H1 (cell line): ENCODE results near the gene NRXN3. TPM values are rescaled to one million over a fixed set of nuclear protein-coding genes. Genes with fewer than 3 reads are reported as not detected.

Experiments used
- CTCF ChIA-PET: fragments of 300-600 bp; sonication (Branson Sonifier 250); formaldehyde crosslinking; loops from one replicate; lab custom pipeline; 2021; ENCODE audit not compliant: partially characterized antibody; lab: Charles Lee
- POLR2A ChIA-PET: fragments of 300-600 bp; sonication (Branson Sonifier 250); formaldehyde crosslinking; loops from one replicate; lab custom pipeline; 2021; ENCODE audit warnings: inconsistent platforms; ENCODE audit not compliant: partially characterized antibody; lab: Charles Lee
- DNase-seq, 2 experiments: peaks; one replicate each; pipeline versions ENCODE4 v3.0.0 to v3.0.0-alpha.2; 2010 to 2022; ENCODE audit warnings: low spot score in 2 of 2, low read depth in 1 of 2, mixed read lengths in 1 of 2
- FAIRE-seq: peaks from 2 replicates; lab custom pipeline; 2011; peaks lifted over from hg19 to GRCh38; lab: Jason Lieb, UNC
- H2AFZ ChIP-seq: 2 replicates; pipeline ENCODE4 v1.8.1; 2012; ENCODE audit warnings: low read length, inconsistent platforms
- H2AK5ac ChIP-seq: 2 replicates; pipeline ENCODE4 v1.6.1; 2013; ENCODE audit warnings: low read depth, low read length
- H2BK120ac ChIP-seq: replicated peaks from 2 replicates; pipeline ENCODE3; 2013; ENCODE audit warnings: low read depth, low read length, inconsistent platforms
- H2BK12ac ChIP-seq: 2 replicates; pipeline ENCODE4 v1.6.1; 2013; ENCODE audit warnings: low read depth, low read length
- H2BK15ac ChIP-seq: 2 replicates; pipeline ENCODE4 v1.6.1; 2013; ENCODE audit warnings: low read length
- H2BK20ac ChIP-seq: 2 replicates; pipeline ENCODE4 v1.6.1; 2013; ENCODE audit warnings: low read length
- H2BK5ac ChIP-seq: 2 replicates; pipeline ENCODE4 v1.6.1; 2013; ENCODE audit warnings: low read depth, low read length
- H3K14ac ChIP-seq: 2 replicates; pipeline ENCODE4 v1.6.1; 2013; ENCODE audit warnings: inconsistent platforms; ENCODE audit not compliant: insufficient read length
- H3K18ac ChIP-seq: 2 replicates; pipeline ENCODE4 v1.6.1; 2013; ENCODE audit warnings: low read length; ENCODE audit errors: extremely low read depth
- H3K23ac ChIP-seq: 2 replicates; pipeline ENCODE4 v1.6.1; 2013; ENCODE audit warnings: inconsistent platforms; ENCODE audit not compliant: insufficient read length
- H3K23me2 ChIP-seq: 2 replicates; pipeline ENCODE4 v1.6.1; 2013; ENCODE audit warnings: low read depth, low read length
- H3K27ac ChIP-seq: 2 replicates; pipeline ENCODE4 v1.6.1; 2011; ENCODE audit warnings: low read depth, low read length, inconsistent platforms
- H3K27me3 ChIP-seq, 4 experiments: replicated peaks in 1 of 4; 1 replicate in 1 of 4; 2 replicates in 3 of 4; pipeline versions ENCODE4 v1.6.1 to v1.8.1; 2011 to 2013; ENCODE audit warnings: low read length in 3 of 4, mild to moderate bottlenecking in 3 of 4, inconsistent platforms in 2 of 4, mixed read lengths in 2 of 4, moderate library complexity in 1 of 4; ENCODE audit not compliant: control insufficient read depth in 3 of 4, insufficient read depth in 3 of 4; ENCODE audit errors: extremely low read depth in 1 of 4
- H3K36me3 ChIP-seq, 4 experiments: 2 replicates each; pipeline versions ENCODE4 v1.6.1 to v1.8.1; 2011 to 2013; ENCODE audit warnings: mild to moderate bottlenecking in 4 of 4, low read length in 3 of 4, moderate library complexity in 2 of 4, control low read depth in 1 of 4, inconsistent platforms in 1 of 4; ENCODE audit not compliant: insufficient read depth in 4 of 4, control insufficient read depth in 2 of 4
- H3K4ac ChIP-seq: replicated peaks from 2 replicates; pipeline ENCODE3; 2013; ENCODE audit warnings: low read length, low read depth, mixed read lengths, inconsistent platforms; ENCODE audit not compliant: insufficient read length
- H3K4me1 ChIP-seq, 4 experiments: replicated peaks in 1 of 4; 1 replicate in 1 of 4; 2 replicates in 3 of 4; pipeline versions ENCODE4 v1.6.1 to v1.8.1; 2011 to 2013; ENCODE audit warnings: low read length in 3 of 4, inconsistent platforms in 2 of 4, mixed read lengths in 1 of 4; ENCODE audit not compliant: insufficient read depth in 4 of 4, control insufficient read depth in 3 of 4
- H3K4me2 ChIP-seq, 2 experiments: 2 replicates each; pipeline versions ENCODE4 v1.6.1 to v1.8.1; 2011 to 2013; ENCODE audit warnings: low read depth in 2 of 2, low read length in 2 of 2, control low read depth in 1 of 2, inconsistent platforms in 1 of 2, mild to moderate bottlenecking in 1 of 2; ENCODE audit not compliant: insufficient read depth in 1 of 2
- H3K4me3 ChIP-seq, 4 experiments: fragments of 200-600, 300-600 bp in 1 of 4; sonication (generic), shearing (Covaris generic), sonication (Bioruptor Twin) in 1 of 4; 2 replicates each; pipeline versions ENCODE4 v1.5.1 to v1.8.1; 2011 to 2016; ENCODE audit warnings: low read length in 4 of 4, low read depth in 3 of 4, control low read depth in 2 of 4, inconsistent platforms in 2 of 4, mild to moderate bottlenecking in 2 of 4, mixed read lengths in 1 of 4, moderate library complexity in 1 of 4; ENCODE audit not compliant: insufficient read depth in 2 of 4; ENCODE audit errors: extremely low read depth in 1 of 4
- H3K56ac ChIP-seq: replicated peaks from 2 replicates; pipeline ENCODE3; 2013; ENCODE audit warnings: low read depth, mild to moderate bottlenecking, mixed read lengths, low read length, inconsistent platforms; ENCODE audit not compliant: insufficient read length
- H3K79me1 ChIP-seq: 2 replicates; pipeline ENCODE4 v1.6.1; 2013; ENCODE audit warnings: low read depth, low read length, control low read depth
- H3K79me2 ChIP-seq, 2 experiments: 2 replicates each; pipeline versions ENCODE4 v1.6.1 to v1.8.1; 2012 to 2013; ENCODE audit warnings: low read length in 2 of 2, mild to moderate bottlenecking in 2 of 2, inconsistent platforms in 1 of 2; ENCODE audit not compliant: insufficient read depth in 2 of 2, control insufficient read depth in 1 of 2
- H3K9ac ChIP-seq, 4 experiments: replicated peaks in 1 of 4; 1 replicate in 1 of 4; 2 replicates in 3 of 4; pipeline versions ENCODE4 v1.6.1 to v1.8.1; 2011 to 2013; ENCODE audit warnings: low read depth in 3 of 4, low read length in 3 of 4, control low read depth in 2 of 4, mild to moderate bottlenecking in 2 of 4, moderate library complexity in 2 of 4, inconsistent platforms in 1 of 4; ENCODE audit errors: extremely low read depth in 1 of 4
- H3K9me3 ChIP-seq, 2 experiments: 2 replicates each; pipeline versions ENCODE4 v1.6.1 to v1.8.1; 2012 to 2013; ENCODE audit warnings: mild to moderate bottlenecking in 2 of 2, moderate library complexity in 2 of 2, control low read depth in 1 of 2, inconsistent platforms in 1 of 2, low read depth in 1 of 2, low read length in 1 of 2, mixed read lengths in 1 of 2; ENCODE audit not compliant: insufficient read depth in 2 of 2
- H4K20me1 ChIP-seq, 2 experiments: replicated peaks in 1 of 2; 2 replicates each; pipeline versions ENCODE3 to v1.8.1; 2011 to 2013; ENCODE audit warnings: inconsistent platforms in 2 of 2, low read length in 2 of 2, mild to moderate bottlenecking in 1 of 2; ENCODE audit not compliant: insufficient read depth in 2 of 2, control insufficient read depth in 1 of 2
- H4K5ac ChIP-seq: 2 replicates; pipeline ENCODE4 v1.6.1; 2013; ENCODE audit warnings: low read length, low read depth, mixed read lengths, inconsistent platforms; ENCODE audit not compliant: insufficient read length
- H4K8ac ChIP-seq: 2 replicates; pipeline ENCODE4 v1.8.0; 2013; ENCODE audit warnings: mild to moderate bottlenecking, moderate library complexity, low read length, inconsistent platforms; ENCODE audit not compliant: insufficient read depth; ENCODE audit errors: extremely low read depth
- H4K91ac ChIP-seq: replicated peaks from 2 replicates; pipeline ENCODE3; 2013; ENCODE audit warnings: low read length, mixed read lengths, inconsistent platforms; ENCODE audit not compliant: insufficient read length
- ATF3 ChIP-seq: IDR thresholded peaks from 2 replicates; pipeline ENCODE4 v1.6.1; 2011; ENCODE audit warnings: low read depth, mild to moderate bottlenecking, low read length; ENCODE audit not compliant: insufficient read depth
- BRCA1 ChIP-seq: IDR thresholded peaks from 2 replicates; pipeline ENCODE4 v1.6.1; 2012; ENCODE audit warnings: low read depth, low read length, improper control_type of control experiment
- CHD2 ChIP-seq: IDR thresholded peaks from 2 replicates; pipeline ENCODE4 v1.6.1; 2012; ENCODE audit warnings: low read length, improper control_type of control experiment
- FOSL1 ChIP-seq: IDR thresholded peaks from 2 replicates; pipeline ENCODE4 v1.6.1; 2011; ENCODE audit warnings: mild to moderate bottlenecking, low read depth, low read length, moderate library complexity; ENCODE audit not compliant: insufficient read depth
- GABPA ChIP-seq: IDR thresholded peaks from 2 replicates; pipeline ENCODE4 v1.6.1; 2011; ENCODE audit warnings: mild to moderate bottlenecking, low read length, moderate library complexity, borderline replicate concordance; ENCODE audit not compliant: insufficient read depth
- MAX ChIP-seq: IDR thresholded peaks from 2 replicates; pipeline ENCODE4 v1.6.1; 2012; ENCODE audit warnings: inconsistent platforms
- POLR2AphosphoS5 ChIP-seq: IDR thresholded peaks from 2 replicates; pipeline ENCODE4 v1.6.1; 2011; ENCODE audit warnings: low read depth, low read length
- RFX5 ChIP-seq: IDR thresholded peaks from 2 replicates; pipeline ENCODE4 v1.6.1; 2011; ENCODE audit warnings: low read depth, low read length, improper control_type of control experiment, borderline replicate concordance
- SRF ChIP-seq: IDR thresholded peaks from 2 replicates; pipeline ENCODE4 v1.6.1; 2011; ENCODE audit warnings: mild to moderate bottlenecking, low read depth, low read length, moderate library complexity
- ZNF274 ChIP-seq: IDR thresholded peaks from 2 replicates; pipeline ENCODE4 v1.7.0; 2012; ENCODE audit warnings: low read length, borderline replicate concordance; ENCODE audit errors: extremely low read depth
- WGBS, 2 experiments: shearing (Covaris generic) in 1 of 2; methylation state at CpG; one replicate each; pipeline versions ENCODE4 v1.1.6 to v1.1.7; 2013 to 2015; ENCODE audit warnings: low lambda C conversion rate in 2 of 2, mixed read lengths in 2 of 2, inconsistent platforms in 1 of 2, low coverage in 1 of 2, missing lambda C conversion rate in 1 of 2; ENCODE audit not compliant: insufficient replicate concordance in 2 of 2, insufficient coverage in 1 of 2, insufficient read length in 1 of 2; ENCODE audit errors: extremely low coverage in 1 of 2, missing lambda C conversion rate in 1 of 2; 5-methylcytosine and 5-hydroxymethylcytosine counted together
- polyA plus RNA-seq, 7 experiments: library from polyadenylated mRNA; depleted of rRNA in 3 of 7; stranded (reverse) in 5 of 7; unstranded in 2 of 7; fragments of >200 nt in 5 of 7; fragments of 200-250 nt in 2 of 7; gene quantifications; 1 replicate in 5 of 7; 2 replicates in 1 of 7; 4 replicates in 1 of 7; pipeline versions ENCODE4 v1.2.1 to v1.2.3, GENCODE V29; 2011 to 2013; ENCODE audit warnings: missing spikeins in 2 of 7, mixed read lengths in 2 of 7
- total RNA-seq: library from RNA; stranded (reverse); fragmentation: NEBNext Ultra II Directional; extraction: Animal tissue kit (Norgen Biotek cat#: 25700); gene quantifications from 2 replicates; pipeline ENCODE4 v1.2.1, GENCODE V29; 2021

NRXN3 gene
- total and polyA plus RNA-seq, 2 of the 8 experiments (the other 6 are each of a cell fraction or from before 2014, with no cell fraction given): 2.6 to 4.1 TPM

GRCh38 chr14:79668951-79669350, 1498.8 kb downstream of the NRXN3 start:
- no peak overlapping the region for H3K27ac ChIP-seq
- H3K4me1 ChIP-seq: no peaks in the 10 kb centered on the region
- no peak overlapping the region for H3K18ac ChIP-seq
- H3K4me2 ChIP-seq: no peak overlapping the region
- no peaks in the 10 kb centered on the region for H4K20me1 ChIP-seq
- H3K79me2 ChIP-seq: no peaks in the 10 kb centered on the region
- H3K14ac ChIP-seq: no peak overlapping the region
- no peaks in the 10 kb centered on the region for H3K36me3 ChIP-seq
- H3K4me3 ChIP-seq: no peak overlapping the region
- H3K56ac ChIP-seq: no peak overlapping the region
- ChIA-PET POLR2A (no interaction called here), CTCF (no interaction called here)
- no peak overlapping the region for H4K8ac ChIP-seq
- H4K91ac ChIP-seq: no peak overlapping the region
- H2BK12ac ChIP-seq: no peak overlapping the region
- H3K4ac ChIP-seq: no peak overlapping the region
- no peaks in the 10 kb centered on the region for H3K9me3 ChIP-seq
- DNase-seq (no peak), FAIRE-seq (no peak)
- no peak overlapping the region for H4K5ac ChIP-seq
- H2AFZ ChIP-seq: no peak overlapping the region
- no peak overlapping the region for H2BK120ac ChIP-seq
- no peak overlapping the region for H2BK5ac ChIP-seq
- H3K23ac ChIP-seq: no peak overlapping the region
- no peak overlapping the region for H2BK15ac ChIP-seq
- no peak overlapping the region for H3K9ac ChIP-seq
- TF ChIP-seq SRF (no peak), MAX (no peak), POLR2AphosphoS5 (no peak), GABPA (no peak), ATF3 (no peak), CHD2 (no peak), FOSL1 (no peak), BRCA1 (no peak), ZNF274 (no peak), RFX5 (no peak)
- no peak overlapping the region for H2BK20ac ChIP-seq
- 91% methylated on average over 3 of the region's 3 CpGs; no CpG with 5 or more reads in 1 of the 2 experiments for WGBS, 2 experiments
- H3K23me2 ChIP-seq: no peaks in the 10 kb centered on the region
- H3K79me1 ChIP-seq: no peaks in the 10 kb centered on the region
- H3K27me3 ChIP-seq: no peaks in the 10 kb centered on the region
- no peak overlapping the region for H2AK5ac ChIP-seq
